Right atrium auricular region (tissue), 2 donors: Measurements from ENCODE around the gene ZNF532. TPM values are rescaled to one million over a fixed set of nuclear protein-coding genes. Genes with fewer than 3 reads are reported as not detected.

Source experiments
- DNase-seq: peaks from one replicate; pipeline ENCODE4 v3.0.0-alpha.2; 2019; ENCODE audit warnings: low spot score
- H3K27ac ChIP-seq, 2 donors: fragments of 200-600 bp; sonication (generic); 1 replicate in 1 of 2; 2 replicates in 1 of 2; pipeline ENCODE4 v1.5.1; 2016 to 2019
- H3K27me3 ChIP-seq, 2 donors: fragments of 200-600 bp; sonication (generic); one replicate each; pipeline versions ENCODE4 v1.5.1 to v1.6.0; 2017 to 2019
- H3K36me3 ChIP-seq: fragments of 200-600 bp; sonication (generic); one replicate; pipeline ENCODE4 v1.5.1; 2016
- H3K4me1 ChIP-seq, 2 donors: fragments of 200-600 bp; sonication (generic); one replicate each; pipeline versions ENCODE4 v1.5.1 to v1.6.0; 2017 to 2019
- H3K4me3 ChIP-seq, 2 donors: fragments of 200-600 bp; sonication (generic); 1 replicate in 1 of 2; 2 replicates in 1 of 2; pipeline ENCODE4 v1.5.1; 2017 to 2019; ENCODE audit warnings: mild to moderate bottlenecking in 1 of 2, moderate library complexity in 1 of 2
- H3K9me3 ChIP-seq, 2 donors: fragments of 200-600 bp; sonication (generic); one replicate each; pipeline ENCODE4 v1.5.1; 2019
- CTCF ChIP-seq, 2 donors: fragments of 200-600 bp; sonication (generic); IDR thresholded peaks; one replicate each; pipeline ENCODE4 v1.5.1; 2019; ENCODE audit warnings: antibody characterized with exemption in 2 of 2
- total RNA-seq, 2 donors: library from RNA; depleted of rRNA; stranded (reverse); fragments of >200 nt; gene quantifications; one replicate each; pipeline ENCODE4 v1.1.0, GENCODE V29; 2016

The ZNF532 gene
- total RNA-seq, 2 donors from 2014 or later = 53.1 to 59.5 TPM

- H3K4me3 ChIP-seq = no peak overlapping the region
- no peak overlapping the region for H3K27ac ChIP-seq
- no peak for TF ChIP-seq CTCF (IDR thresholded peaks at IDR 0.05)
- peaks cover 0 to 13% of the 10 kb centered on the region in 2 donors for H3K4me1 ChIP-seq
- H3K9me3 ChIP-seq = no peaks in the 10 kb centered on the region
- no peaks in the 10 kb centered on the region for H3K27me3 ChIP-seq
- no peak for DNase-seq
- peaks cover 3% of the 10 kb centered on the region for H3K36me3 ChIP-seq
These were observed 87.5 kb downstream of the ZNF532 start for GRCh38 chr18:58951986-58952702.

- Histone ChIP-seq H3K27ac (peak overlapping the region in 1 of 2 donors; percentile 23), H3K4me1 (peaks cover 0 to 13% of the 10 kb centered on the region in 2 donors), H3K27me3 (no peaks in the 10 kb centered on the region), H3K4me3 (no peak overlapping the region), H3K9me3 (no peaks in the 10 kb centered on the region), H3K36me3 (peaks cover 3% of the 10 kb centered on the region)
- TF ChIP-seq CTCF (IDR thresholded peaks at IDR 0.05) = no peak
- DNase-seq = no peak
These were observed 88.2 kb downstream of the ZNF532 start for GRCh38 chr18:58952858-58953257.

- H3K9me3 ChIP-seq = no peaks in the 10 kb centered on the region
- H3K4me3 ChIP-seq = no peak overlapping the region
- H3K36me3 ChIP-seq = no peaks in the 10 kb centered on the region
- H3K27me3 ChIP-seq = no peaks in the 10 kb centered on the region
- H3K4me1 ChIP-seq = peaks cover 0 to 13% of the 10 kb centered on the region in 2 donors
- DNase-seq = no peak
- no peak for TF ChIP-seq CTCF (IDR thresholded peaks at IDR 0.05)
- H3K27ac ChIP-seq = peak overlapping the region; percentile 10 to 23
These were observed 89.0 kb downstream of the ZNF532 start for GRCh38 chr18:58953627-58954026.

- Histone ChIP-seq H3K4me3 (no peak overlapping the region), H3K27me3 (no peaks in the 10 kb centered on the region), H3K4me1 (peaks cover 0 to 13% of the 10 kb centered on the region in 2 donors), H3K9me3 (no peaks in the 10 kb centered on the region), H3K27ac (no peak overlapping the region), H3K36me3 (no peaks in the 10 kb centered on the region)
- no peak for TF ChIP-seq CTCF (IDR thresholded peaks at IDR 0.05)
- no peak for DNase-seq
These were observed 90.3 kb downstream of the ZNF532 start for GRCh38 chr18:58955001-58955400.

- Histone ChIP-seq H3K36me3 (no peaks in the 10 kb centered on the region), H3K4me1 (peaks cover 0 to 17% of the 10 kb centered on the region in 2 donors), H3K27me3 (no peaks in the 10 kb centered on the region), H3K9me3 (no peaks in the 10 kb centered on the region), H3K27ac (peak overlapping the region; percentile 19 to 45), H3K4me3 (no peak overlapping the region)
- no peak for DNase-seq
- no peak for TF ChIP-seq CTCF (IDR thresholded peaks at IDR 0.05)
These were observed 91.1 kb downstream of the ZNF532 start for GRCh38 chr18:58955738-58956137.

GRCh38 chr18:58958628-58959027, 94.0 kb downstream of the ZNF532 start:
- no peaks in the 10 kb centered on the region for H3K27me3 ChIP-seq
- no peak for TF ChIP-seq CTCF (IDR thresholded peaks at IDR 0.05)
- no peak for DNase-seq
- no peak overlapping the region for H3K4me3 ChIP-seq
- peaks cover 0 to 19% of the 10 kb centered on the region in 2 donors for H3K4me1 ChIP-seq
- H3K36me3 ChIP-seq = no peaks in the 10 kb centered on the region
- no peak overlapping the region for H3K27ac ChIP-seq
- H3K9me3 ChIP-seq = no peaks in the 10 kb centered on the region
